Type B pancreatic cell (in vitro differentiated cells): ENCODE measurements around the gene ARMH2. TPM values are rescaled to one million over a fixed set of nuclear protein-coding genes. Genes with fewer than 3 reads are reported as not detected.

ENCODE experiments used
- DNase-seq: peaks from one replicate; pipeline ENCODE4 v3.0.0; 2021; ENCODE audit warnings: mixed read lengths; ENCODE audit not compliant: unreplicated experiment; ENCODE audit errors: extremely low spot score
- H3K27ac Mint-ChIP-seq: 2 replicates; pipeline ENCODE4 v1.8.0; 2021; ENCODE audit warnings: mild to moderate bottlenecking, mixed read lengths
- H3K27me3 Mint-ChIP-seq: 2 replicates; pipeline ENCODE4 v1.8.0; 2021; ENCODE audit warnings: mixed read lengths
- H3K36me3 Mint-ChIP-seq: 2 replicates; pipeline ENCODE4 v1.8.0; 2021; ENCODE audit warnings: mixed read lengths
- H3K4me1 Mint-ChIP-seq: one replicate; pipeline ENCODE4 v1.8.0; 2021; ENCODE audit warnings: mixed read lengths; ENCODE audit not compliant: unreplicated experiment
- H3K4me3 Mint-ChIP-seq: 2 replicates; pipeline ENCODE4 v1.8.0; 2021; ENCODE audit warnings: mild to moderate bottlenecking, mixed read lengths
- H3K9me3 Mint-ChIP-seq: 2 replicates; pipeline ENCODE4 v1.8.0; 2021; ENCODE audit warnings: mixed read lengths
- CTCF ChIP-seq: fragments of 200-600 bp; sonication (generic); conservative IDR thresholded peaks from 2 replicates; pipeline ENCODE4 v1.5.0; 2021; ENCODE audit warnings: antibody characterized with exemption, mild to moderate bottlenecking
- total RNA-seq: library from RNA; stranded (reverse); gene quantifications from 2 replicates; pipeline ENCODE4 v1.2.1, GENCODE V29; 2021; ENCODE audit warnings: low replicate concordance

ARMH2 gene
- total RNA-seq, 1 donor from 2014 or later = not detected

GRCh38 chr6:24821860-24822444, 23.2 kb upstream of the ARMH2 start:
- peaks cover 10% of the 10 kb centered on the region for H3K4me1 Mint-ChIP-seq
- no peaks in the 10 kb centered on the region for H3K27me3 Mint-ChIP-seq
- H3K4me3 Mint-ChIP-seq = no peak overlapping the region
- H3K36me3 Mint-ChIP-seq = no peaks in the 10 kb centered on the region
- no peaks in the 10 kb centered on the region for H3K9me3 Mint-ChIP-seq
- no peak for DNase-seq
- TF ChIP-seq CTCF = no peak
- no peak overlapping the region for H3K27ac Mint-ChIP-seq

GRCh38 chr6:24818346-24818745, 19.6 kb upstream of the ARMH2 start:
- H3K27me3 Mint-ChIP-seq = no peaks in the 10 kb centered on the region
- no peak for DNase-seq
- H3K9me3 Mint-ChIP-seq = no peaks in the 10 kb centered on the region
- TF ChIP-seq CTCF = no peak
- no peak overlapping the region for H3K4me3 Mint-ChIP-seq
- no peak overlapping the region for H3K27ac Mint-ChIP-seq
- no peaks in the 10 kb centered on the region for H3K4me1 Mint-ChIP-seq
- H3K36me3 Mint-ChIP-seq = no peaks in the 10 kb centered on the region

- Mint-ChIP-seq H3K4me1 (no peaks in the 10 kb centered on the region), H3K27me3 (no peaks in the 10 kb centered on the region), H3K9me3 (no peaks in the 10 kb centered on the region), H3K27ac (no peak overlapping the region), H3K36me3 (no peaks in the 10 kb centered on the region), H3K4me3 (no peak overlapping the region)
- no peak for DNase-seq
- TF ChIP-seq CTCF = no peak
These were observed 11.0 kb upstream of the ARMH2 start for GRCh38 chr6:24809728-24810127.

DNA sequence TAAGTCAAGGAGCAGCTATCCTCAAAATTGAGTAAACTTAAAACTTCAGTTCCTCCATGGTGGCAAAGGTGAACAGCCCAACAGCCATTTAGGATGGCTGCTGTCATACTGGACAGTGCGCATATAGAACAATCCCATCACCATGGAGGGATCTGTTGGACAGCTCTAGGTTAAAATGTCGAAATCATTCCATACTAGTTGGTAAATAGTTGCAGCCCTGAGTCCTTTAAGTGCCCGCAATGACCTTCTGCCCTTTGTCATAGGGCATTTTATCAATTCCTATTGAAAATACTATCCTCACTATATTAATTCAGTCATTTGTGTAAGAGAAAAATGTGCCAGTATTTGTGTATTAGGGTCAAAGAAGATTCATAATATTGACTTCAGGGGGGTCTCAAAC, 8.9 kb upstream of the ARMH2 start:
- Mint-ChIP-seq H3K36me3 (no peaks in the 10 kb centered on the region), H3K27ac (no peak overlapping the region), H3K4me1 (no peaks in the 10 kb centered on the region), H3K9me3 (no peaks in the 10 kb centered on the region), H3K27me3 (no peaks in the 10 kb centered on the region), H3K4me3 (no peak overlapping the region)
- TF ChIP-seq CTCF = no peak
- DNase-seq = no peak

DNA sequence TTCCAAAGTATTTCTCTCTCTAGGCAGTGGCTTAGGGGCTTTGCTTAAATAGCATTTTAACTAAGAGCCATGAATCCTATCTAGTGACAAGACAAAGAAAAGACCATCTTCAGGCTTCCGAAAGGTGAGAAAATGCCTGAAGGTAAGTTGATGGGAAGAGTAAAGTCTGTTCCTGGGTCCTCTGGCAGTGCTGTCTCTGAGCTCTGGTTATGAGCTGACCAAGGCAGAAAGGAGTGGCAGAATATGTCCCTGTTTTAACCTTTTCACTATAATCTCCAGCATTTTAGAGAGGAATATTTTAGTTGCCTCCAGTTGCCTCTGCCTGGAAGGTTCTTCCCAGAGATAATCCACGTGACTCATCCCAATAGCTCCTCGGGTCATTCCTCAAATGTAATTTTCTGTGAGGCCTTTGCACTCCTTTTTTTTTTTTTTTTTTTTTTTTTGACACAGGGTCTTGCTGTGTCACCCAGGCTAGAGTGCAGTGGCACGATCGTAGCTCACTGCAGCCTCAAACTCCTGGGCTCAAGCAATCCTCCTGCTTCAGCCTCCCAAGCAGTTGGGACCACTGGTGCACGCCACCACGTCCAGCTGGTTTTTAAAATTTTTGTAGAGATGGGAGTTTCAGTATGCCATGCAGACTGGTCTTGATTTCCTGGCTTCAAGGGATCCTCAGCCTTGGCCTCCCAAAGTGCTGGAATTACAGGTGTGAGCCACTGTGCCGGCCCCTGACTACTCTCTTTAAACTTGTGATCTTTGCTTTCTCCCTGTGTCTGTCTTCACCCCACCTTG, 3.7 kb upstream of the ARMH2 start:
- no peak overlapping the region for H3K4me3 Mint-ChIP-seq
- no peaks in the 10 kb centered on the region for H3K9me3 Mint-ChIP-seq
- TF ChIP-seq CTCF = no peak
- no peaks in the 10 kb centered on the region for H3K36me3 Mint-ChIP-seq
- H3K27ac Mint-ChIP-seq = no peak overlapping the region
- no peak for DNase-seq
- peaks cover 11% of the 10 kb centered on the region for H3K4me1 Mint-ChIP-seq
- H3K27me3 Mint-ChIP-seq = no peaks in the 10 kb centered on the region
